GM19324 (cell line): ENCODE measurements around the gene SH3GL3.

Experiments used
- ATAC-seq: cut with Tn5 transposase; IDR thresholded peaks from one replicate; pipeline ENCODE4 v1.9.1; 2021; ENCODE audit warnings: mild to moderate bottlenecking, moderate library complexity; ENCODE audit not compliant: unreplicated experiment, low FRiP score

Gene SH3GL3

DNA sequence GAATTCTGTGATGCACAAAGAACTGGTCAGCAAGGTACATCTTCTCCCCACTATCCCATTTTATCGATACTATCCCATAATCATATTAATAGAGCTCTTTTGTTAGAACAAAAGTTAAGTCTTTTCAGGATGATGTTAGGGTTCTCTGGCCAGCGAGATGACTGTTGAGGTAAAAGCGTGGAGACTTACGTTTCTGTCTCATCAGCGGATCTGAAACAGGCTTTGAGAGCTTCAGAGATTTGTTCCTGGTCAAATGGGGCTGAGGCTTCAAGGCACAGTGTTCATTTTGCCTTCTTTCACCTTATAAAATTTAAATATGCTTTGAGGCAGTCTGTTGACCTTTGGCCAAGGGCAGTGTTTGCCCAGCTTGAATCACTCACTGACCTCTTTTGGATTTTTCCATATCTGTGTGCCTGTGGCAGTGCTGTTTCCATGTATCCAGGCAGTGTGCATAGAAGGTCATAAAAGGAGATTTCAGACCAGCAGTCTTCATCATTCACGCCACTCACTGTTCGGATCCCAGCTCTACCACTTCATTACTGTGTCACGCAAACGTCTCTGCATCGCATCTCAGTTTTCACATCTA is 209.9 kb downstream of the SH3GL3 start:
- ATAC-seq: no peak

DNA sequence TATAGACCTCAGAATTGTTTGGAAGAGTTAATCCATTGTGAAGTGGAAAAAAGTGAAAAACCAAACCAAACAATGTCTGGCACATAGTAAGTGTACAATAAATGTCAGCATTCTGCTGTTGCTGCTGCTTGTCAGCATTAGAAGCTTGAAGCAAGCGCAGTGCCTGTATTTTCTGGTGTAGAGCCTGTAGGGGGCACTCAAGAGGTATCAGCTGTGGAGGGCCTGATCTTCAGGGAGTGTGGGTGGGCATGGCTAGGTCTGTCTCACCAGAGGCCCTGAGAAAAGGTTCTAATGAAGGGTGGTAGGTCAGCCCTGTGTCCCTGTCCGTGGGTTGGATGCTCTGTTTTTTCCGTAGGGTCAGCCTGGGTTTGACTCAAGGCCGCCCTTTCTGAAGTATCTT is 210.4 kb downstream of the SH3GL3 start:
- no peak for ATAC-seq

DNA sequence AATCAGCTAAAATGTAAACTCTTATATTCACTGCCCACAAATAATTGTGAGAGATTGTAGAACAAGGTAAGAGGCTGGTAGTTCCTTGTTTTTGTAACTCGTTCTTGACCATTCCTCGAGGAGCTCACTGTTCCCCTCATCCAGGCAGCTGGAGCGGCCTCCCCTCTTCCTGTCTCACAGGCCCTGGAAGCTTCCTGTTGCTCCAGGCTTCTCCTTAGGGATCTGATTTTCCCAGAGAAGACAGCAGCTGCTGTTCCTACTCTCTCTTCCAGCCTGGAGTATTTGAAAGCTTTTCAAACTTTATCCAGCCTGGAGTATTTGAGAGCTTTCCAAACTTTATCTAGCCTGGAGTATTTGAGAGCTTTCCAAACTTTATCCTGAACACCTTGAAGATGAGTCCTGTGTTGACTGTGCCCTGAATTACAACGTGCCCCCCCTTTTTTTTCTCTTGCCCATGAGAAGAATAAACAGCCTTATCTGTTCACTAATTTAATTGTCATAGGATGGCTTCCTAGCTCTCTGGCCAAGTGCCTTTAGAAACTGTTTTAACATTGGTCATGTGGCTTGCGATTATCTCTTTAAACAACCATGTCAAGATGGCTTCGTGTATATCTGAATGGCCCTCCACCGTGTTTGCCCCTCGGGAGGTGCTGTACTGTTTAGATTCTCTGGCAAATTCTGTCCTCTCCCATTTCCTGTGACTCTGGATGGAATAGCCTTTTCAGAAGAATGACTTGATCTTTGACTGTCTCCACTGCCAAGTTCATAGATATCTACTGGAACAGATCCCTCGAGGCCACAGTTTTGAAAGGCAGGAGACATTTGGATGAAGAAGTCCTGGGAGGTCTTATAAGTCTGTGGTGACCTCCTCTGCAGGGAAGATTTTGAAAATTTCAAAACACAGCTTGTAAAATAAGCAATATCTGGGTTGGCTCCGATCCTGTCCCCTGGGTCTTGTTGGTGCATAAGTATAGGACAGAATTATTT is 211.6 kb downstream of the SH3GL3 start:
- no peak for ATAC-seq

DNA sequence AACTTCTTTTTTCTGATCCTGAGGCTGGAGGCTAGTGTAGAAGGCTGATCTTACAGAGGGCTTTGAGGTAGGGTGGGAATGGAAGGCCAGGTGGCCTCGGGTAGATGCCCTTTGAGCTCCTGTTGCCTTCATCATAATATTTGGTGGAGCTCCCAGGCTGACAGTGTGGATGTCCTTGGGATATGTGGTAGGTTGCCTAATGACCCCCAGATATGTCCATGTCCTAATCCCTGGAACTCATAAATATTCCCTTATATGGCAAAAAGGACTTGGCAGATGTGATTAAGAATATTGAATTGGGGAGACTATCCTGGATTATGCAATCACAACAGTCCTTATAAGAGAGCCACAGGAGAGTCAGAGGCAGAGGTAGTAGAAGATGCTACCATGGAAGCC is 212.3 kb downstream of the SH3GL3 start:
- ATAC-seq: no peak

DNA sequence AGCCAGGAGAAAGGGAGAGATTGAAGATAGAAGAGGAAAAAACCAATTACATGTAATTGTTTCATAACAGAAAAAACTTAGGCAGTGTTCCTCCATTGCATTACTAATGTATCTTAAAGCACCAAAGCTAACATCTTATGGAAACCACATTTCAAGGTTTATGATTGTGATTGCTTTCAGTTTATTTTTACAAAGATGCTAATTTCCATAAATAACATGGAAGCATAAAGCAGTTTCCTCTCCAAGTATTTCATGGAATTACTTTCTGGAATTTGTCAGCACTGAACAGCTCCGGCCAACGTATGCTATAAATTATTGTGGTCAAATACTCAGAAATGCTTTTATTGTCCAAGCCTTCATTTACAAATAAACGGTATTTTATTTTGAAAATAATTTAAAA is 218.3 kb downstream of the SH3GL3 start:
- no peak for ATAC-seq
